GM19463 (cell line): ENCODE data around the gene IRGQ.
"Not testable (repeated sequence)": the region's sequence is repeated elsewhere in the genome, so short reads cannot be mapped to it uniquely, and the experiment has no call there.

Experiments used
- ATAC-seq: cut with Tn5 transposase; IDR thresholded peaks from one replicate; pipeline ENCODE4 v1.9.1; 2021; ENCODE audit warnings: mild to moderate bottlenecking, moderate library complexity; ENCODE audit not compliant: unreplicated experiment

Gene IRGQ

GRCh38 chr19:43599635-43600295, 3.8 kb upstream of the IRGQ start:
- ATAC-seq, result no peak

GRCh38 chr19:43598445-43599240, 2.7 kb upstream of the IRGQ start:
- ATAC-seq, result no peak

GRCh38 chr19:43597876-43598275, 1.9 kb upstream of the IRGQ start:
- no peak for ATAC-seq

- no peak for ATAC-seq
These were observed 1.0 kb upstream of the IRGQ start for GRCh38 chr19:43596842-43597461.

- ATAC-seq, result no peak
These were observed 332 bp downstream of the IRGQ start for GRCh38 chr19:43595605-43595998.

GRCh38 chr19:43594710-43595604, 977 bp downstream of the IRGQ start:
- peak; percentile 41 for ATAC-seq

- ATAC-seq, result no peak
These were observed 1.7 kb downstream of the IRGQ start for GRCh38 chr19:43594081-43594697.

GRCh38 chr19:43592800-43593350, 3.1 kb downstream of the IRGQ start:
- ATAC-seq, result no peak

- ATAC-seq, result no peak
These were observed 3.8 kb downstream of the IRGQ start for GRCh38 chr19:43591904-43592772.

GRCh38 chr19:43589678-43590077, 6.3 kb downstream of the IRGQ start:
- ATAC-seq, result no peak

- ATAC-seq, result no peak
These were observed 6.7 kb downstream of the IRGQ start for GRCh38 chr19:43589277-43589676.

GRCh38 chr19:43587029-43587428, 8.9 kb downstream of the IRGQ start:
- not testable (repeated sequence) for ATAC-seq

GRCh38 chr19:43586346-43586745, 9.6 kb downstream of the IRGQ start:
- ATAC-seq, result no peak

- peak; percentile 54 for ATAC-seq
These were observed 11.4 kb downstream of the IRGQ start for GRCh38 chr19:43584484-43584883.

- ATAC-seq, result no peak
These were observed 13.4 kb downstream of the IRGQ start for GRCh38 chr19:43582495-43582894.

GRCh38 chr19:43581467-43581866, 14.5 kb downstream of the IRGQ start:
- ATAC-seq, result no peak

GRCh38 chr19:43578787-43579186, 17.1 kb downstream of the IRGQ start:
- no peak for ATAC-seq

GRCh38 chr19:43575955-43576878, 19.7 kb downstream of the IRGQ start:
- no peak for ATAC-seq
